Stimulated activated CD8-positive, alpha-beta memory T cell treated with anti-CD3 and anti-CD28 coated beads, Interleukin-4, amount 100 ng/mL, for 48 hours (primary cell): ENCODE measurements around the gene DDC.

Experiments
- DNase-seq: peaks from one replicate; pipeline ENCODE4 v3.0.0-alpha.2; 2020

DDC gene

GRCh38 chr7:50564640-50565558 is at the start of gene DDC:
Gene DDC (minus strand): TSS chr7:50565405. CDS start chr7:50544085, 21,320 bp downstream.
- DNase-seq = no peak

- no peak for DNase-seq
These were observed 48.3 kb upstream of the DDC start for GRCh38 chr7:50613473-50613872.

GRCh38 chr7:50612704-50613103 is 47.5 kb upstream of the DDC start:
- no peak for DNase-seq

- peak; percentile 45 for DNase-seq
These were observed 45.5 kb upstream of the DDC start for GRCh38 chr7:50610521-50611277.

GRCh38 chr7:50608196-50608906 is 43.1 kb upstream of the DDC start:
- no peak for DNase-seq

- DNase-seq = no peak
These were observed 42.4 kb upstream of the DDC start for GRCh38 chr7:50607524-50608125.

GRCh38 chr7:50605059-50605458 is 39.9 kb upstream of the DDC start:
- no peak for DNase-seq

GRCh38 chr7:50603287-50603686 is 38.1 kb upstream of the DDC start:
- DNase-seq = no peak

- DNase-seq = no peak
These were observed 34.2 kb upstream of the DDC start for GRCh38 chr7:50599385-50599784.

GRCh38 chr7:50598460-50599343 is 33.5 kb upstream of the DDC start:
- no peak for DNase-seq

GRCh38 chr7:50596484-50596883 is 31.3 kb upstream of the DDC start:
- no peak for DNase-seq

GRCh38 chr7:50595491-50596102 is 30.4 kb upstream of the DDC start:
- no peak for DNase-seq

GRCh38 chr7:50594734-50595485 is 29.7 kb upstream of the DDC start:
- DNase-seq = no peak

- DNase-seq = no peak
These were observed 28.9 kb upstream of the DDC start for GRCh38 chr7:50594136-50594535.

GRCh38 chr7:50592940-50593339 is 27.7 kb upstream of the DDC start:
- DNase-seq = no peak

- DNase-seq = no peak
These were observed 26.6 kb upstream of the DDC start for GRCh38 chr7:50591480-50592438.

- DNase-seq = no peak
These were observed 25.9 kb upstream of the DDC start for GRCh38 chr7:50591098-50591479.

- DNase-seq = no peak
These were observed 25.3 kb upstream of the DDC start for GRCh38 chr7:50590535-50590934.

GRCh38 chr7:50589364-50589763 is 24.2 kb upstream of the DDC start:
- no peak for DNase-seq
